GM15510 (cell line): Measurements from ENCODE around the gene CTDSPL.

ENCODE experiments used
- POLR2A ChIP-seq: IDR thresholded peaks from 3 replicates; pipeline ENCODE4 v1.6.1; 2011; ENCODE audit warnings: borderline replicate concordance; ENCODE audit not compliant: insufficient read length; ENCODE audit errors: extremely low read depth

The CTDSPL gene

GRCh38 chr3:37849146-37849923, 12.3 kb upstream of the CTDSPL start:
- no peak for TF ChIP-seq POLR2A

- TF ChIP-seq POLR2A, result no peak
Observed at GRCh38 chr3:37852097-37852496, 9.6 kb upstream of the CTDSPL start.

GRCh38 chr3:37852771-37853170, 8.9 kb upstream of the CTDSPL start:
- TF ChIP-seq POLR2A, result no peak

GRCh38 chr3:37853691-37854413, 7.8 kb upstream of the CTDSPL start:
- TF ChIP-seq POLR2A, result no peak

- TF ChIP-seq POLR2A, result no peak
Observed at GRCh38 chr3:37855363-37855970, 6.2 kb upstream of the CTDSPL start.

GRCh38 chr3:37856381-37856780, 5.3 kb upstream of the CTDSPL start:
- no peak for TF ChIP-seq POLR2A

- TF ChIP-seq POLR2A, result no peak
Observed at GRCh38 chr3:37858742-37859141, 2.9 kb upstream of the CTDSPL start.

GRCh38 chr3:37859354-37859753, 2.3 kb upstream of the CTDSPL start:
- no peak for TF ChIP-seq POLR2A

- no peak for TF ChIP-seq POLR2A
Observed at GRCh38 chr3:37859908-37860199, 1.8 kb upstream of the CTDSPL start.

- TF ChIP-seq POLR2A, result no peak
Observed at GRCh38 chr3:37862219-37862902, 681 bp downstream of the CTDSPL start.

- no peak for TF ChIP-seq POLR2A
Observed at GRCh38 chr3:37862903-37863815, 1.5 kb downstream of the CTDSPL start.

GRCh38 chr3:37863949-37864822, 2.5 kb downstream of the CTDSPL start:
- TF ChIP-seq POLR2A, result no peak

GRCh38 chr3:37864904-37865303, 3.2 kb downstream of the CTDSPL start:
- TF ChIP-seq POLR2A, result no peak
